ENCODE data around the gene HACL1. TPM values are rescaled to one million over a fixed set of nuclear protein-coding genes. Genes with fewer than 3 reads are reported as not detected.

The HACL1 gene
- total RNA-seq, 1 experiment from 2014 or later, result 20.5 TPM

DNA sequence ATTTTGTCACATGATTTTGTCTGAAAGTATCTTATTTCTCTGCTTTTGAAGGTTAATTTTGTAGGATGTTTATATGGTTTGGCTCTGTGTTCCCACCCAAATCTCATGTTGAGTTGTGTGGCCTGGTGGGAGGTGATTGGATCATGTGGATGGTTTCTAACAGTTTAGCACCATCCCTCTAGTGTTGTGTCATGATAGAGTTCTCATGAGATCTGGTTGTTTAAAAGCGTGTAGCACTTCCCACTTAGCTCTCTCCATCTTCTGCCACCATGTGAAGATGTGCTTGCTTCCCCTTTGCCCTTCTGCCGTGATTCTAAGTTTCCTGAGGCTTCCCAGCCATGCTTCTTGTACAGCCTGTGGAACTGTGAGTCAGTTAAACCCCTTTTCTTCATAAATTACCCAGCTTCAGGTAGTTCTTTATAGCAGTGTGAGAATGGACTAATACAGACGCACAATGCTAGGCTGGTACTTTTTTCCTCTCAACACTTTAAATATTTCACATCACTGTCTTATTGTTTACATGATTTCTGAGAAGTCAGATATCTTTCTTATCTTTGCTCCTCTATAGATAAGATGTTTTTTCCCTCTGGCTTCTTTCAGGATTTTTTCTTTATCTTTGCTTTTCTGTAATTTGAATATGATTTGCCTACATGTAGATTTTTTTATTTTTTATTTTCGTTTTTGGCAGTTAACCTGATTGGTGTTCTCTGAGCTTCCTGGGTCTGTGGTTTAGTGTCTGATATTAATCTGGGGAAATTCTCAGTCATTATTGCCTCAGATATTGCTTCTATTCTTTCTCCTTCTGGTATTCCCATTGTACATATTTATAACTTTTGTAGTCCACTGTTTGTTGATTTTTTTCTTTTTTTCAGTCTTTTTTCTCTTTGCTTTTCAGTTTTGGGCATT lies 22.4 kb upstream of the HACL1 start:
- intact Hi-C loops (cut with micrococcal nuclease), result no loop called here
- no TSS peak for BruUV-seq (replicated peaks)
- H4K20me1 ChIP-seq (ENCODE audit: insufficient read depth), result no peaks in the 10 kb centered on the region
- no peak overlapping the region for H3K4me2 ChIP-seq (ENCODE audit: low read length)
- H3K4me1 ChIP-seq (ENCODE audit: control insufficient read depth in 1 of 2, insufficient read depth in 2 of 2, low read length in 2 of 2), result no peaks in the 10 kb centered on the region
- H3K27ac ChIP-seq (ENCODE audit: low read depth, low read length), result no peak overlapping the region
- ChIA-PET CTCF (no interaction called here), POLR2A (no interaction called here), RAD21 (ENCODE audit: low non-redundant PET in 1 of 2, low total read pairs in 2 of 2, uncharacterized antibody in 2 of 2, unreplicated experiment in 2 of 2) (no interaction called here)
- no peaks in the 10 kb centered on the region for H3K27me3 ChIP-seq (ENCODE audit: insufficient read depth, low read length)
- H3K9ac ChIP-seq (ENCODE audit: low read length), result no peak overlapping the region
- H3K79me2 ChIP-seq (ENCODE audit: insufficient read depth, low read length), result no peaks in the 10 kb centered on the region
- no peak overlapping the region for H3K4me3 ChIP-seq (replicated peaks in 1 of 2; ENCODE audit: low read depth in 1 of 2, low read length in 2 of 2)
- H3K9me2 ChIP-seq (ENCODE audit: insufficient read depth), result 0 out of 2 replicates have a peak, but pooled peaks cover 2% of the 10 kb centered on the region
- TF ChIP-seq POLR2A (IDR thresholded peaks at IDR 0.05; ENCODE audit: borderline replicate concordance, extremely low read depth, insufficient read depth, insufficient read length), result no peak
- TF ChIP-seq CBX3 (IDR thresholded peaks at IDR 0.05; ENCODE audit: low read depth), result no peak
- TF ChIP-seq SP1 (IDR thresholded peaks at IDR 0.05; ENCODE audit: low read depth), result no peak
- no peak for TF ChIP-seq ZNF274 (IDR thresholded peaks at IDR 0.05; ENCODE audit: low read depth, low read length)
- TF ChIP-seq JUND (IDR thresholded peaks at IDR 0.05), result no peak
- no peak for TF ChIP-seq REST (IDR thresholded peaks at IDR 0.05; ENCODE audit: low read depth)
- TF ChIP-seq MAX (IDR thresholded peaks at IDR 0.05), result no peak
- H3K9me3 ChIP-seq (ENCODE audit: control insufficient read depth in 1 of 2, insufficient read depth in 1 of 2, low read depth in 1 of 2, low read length in 2 of 2), result 0 out of 4 replicates have a peak, but pooled peaks cover 0 to 3% of the 10 kb centered on the region in 2 experiments
- ATAC-seq, result no peak
- no peak for DNase-seq (ENCODE audit: low read depth, low spot score)
- H3K36me3 ChIP-seq (ENCODE audit: control insufficient read depth in 1 of 2, insufficient read depth in 2 of 2, low read length in 2 of 2), result no peaks in the 10 kb centered on the region
- no peak overlapping the region for H2AFZ ChIP-seq (ENCODE audit: low read depth, low read length, poor library complexity, severe bottlenecking)
